Endodermal cell (in vitro differentiated cells): ENCODE measurements around the gene MRPL49. TPM values are rescaled to one million over a fixed set of nuclear protein-coding genes. Genes with fewer than 3 reads are reported as not detected.

ENCODE experiments used
- DNase-seq: peaks from one replicate; pipeline ENCODE4 v3.0.0-alpha.2; 2017
- H3K27ac ChIP-seq: 2 replicates; pipeline ENCODE4 v1.5.1; 2013; ENCODE audit warnings: mild to moderate bottlenecking, low read depth, low read length, moderate library complexity
- H3K27me3 ChIP-seq: 2 replicates; pipeline ENCODE4 v1.6.1; 2013; ENCODE audit warnings: mild to moderate bottlenecking, low read length, moderate library complexity; ENCODE audit not compliant: insufficient read depth, control insufficient read depth, poor library complexity, severe bottlenecking
- H3K36me3 ChIP-seq: 2 replicates; pipeline ENCODE4 v1.7.0; 2013; ENCODE audit warnings: mild to moderate bottlenecking, low read length, moderate library complexity; ENCODE audit not compliant: control insufficient read depth, insufficient read depth
- H3K4me1 ChIP-seq: one replicate; pipeline ENCODE4 v1.7.0; 2013; ENCODE audit warnings: low read length; ENCODE audit not compliant: control insufficient read depth, insufficient read depth
- H3K4me3 ChIP-seq: 2 replicates; pipeline ENCODE4 v1.5.1; 2013; ENCODE audit warnings: mild to moderate bottlenecking, low read length, moderate library complexity
- H3K9ac ChIP-seq: 2 replicates; pipeline ENCODE4 v1.6.1; 2013; ENCODE audit warnings: mild to moderate bottlenecking, low read length, moderate library complexity; ENCODE audit not compliant: poor library complexity, severe bottlenecking; ENCODE audit errors: extremely low read depth
- H3K9me3 ChIP-seq: 2 replicates; pipeline ENCODE4 v1.6.1; 2013; ENCODE audit warnings: mild to moderate bottlenecking, low read length, moderate library complexity; ENCODE audit not compliant: control insufficient read depth
- H3K27ac Mint-ChIP-seq: 2 replicates; pipeline ENCODE4 v1.8.0; 2020; ENCODE audit warnings: mixed read lengths
- H3K27me3 Mint-ChIP-seq: 2 replicates; pipeline ENCODE4 v1.8.0; 2021; ENCODE audit warnings: mild to moderate bottlenecking, mixed read lengths; ENCODE audit not compliant: insufficient read depth
- H3K36me3 Mint-ChIP-seq: 2 replicates; pipeline ENCODE4 v1.8.0; 2020; ENCODE audit warnings: low read depth, mixed read lengths
- H3K4me1 Mint-ChIP-seq: 2 replicates; pipeline ENCODE4 v1.8.0; 2020; ENCODE audit warnings: mixed read lengths
- H3K4me3 Mint-ChIP-seq: 2 replicates; pipeline ENCODE4 v1.8.0; 2020; ENCODE audit warnings: mild to moderate bottlenecking, moderate library complexity, mixed read lengths
- H3K9me3 Mint-ChIP-seq: 2 replicates; pipeline ENCODE4 v1.8.0; 2020; ENCODE audit warnings: mild to moderate bottlenecking, mixed read lengths
- CTCF ChIP-seq: fragments of 200-600 bp; sonication (generic); conservative IDR thresholded peaks from 2 replicates; pipeline ENCODE4 v1.5.0; 2021; ENCODE audit warnings: antibody characterized with exemption, mild to moderate bottlenecking
- WGBS, 2 experiments: methylation state at CpG; one replicate each; pipeline versions ENCODE4 v1.1.5 to v1.1.7; 2013; ENCODE audit warnings: missing lambda C conversion rate in 2 of 2, mixed read lengths in 1 of 2; ENCODE audit not compliant: insufficient coverage in 1 of 2, insufficient read length in 1 of 2; 5-methylcytosine and 5-hydroxymethylcytosine counted together
- total RNA-seq, 2 donors: library from RNA; stranded (reverse); fragmentation: NEBNext Ultra II Directional in 1 of 2; extraction: Animal tissue kit (Norgen Biotek cat#: 25700) in 1 of 2; gene quantifications; 2 replicates in 1 of 2; 3 replicates in 1 of 2; pipeline ENCODE4 v1.2.1, GENCODE V29; 2021

The MRPL49 gene
- total RNA-seq, 2 donors from 2014 or later = 53.9 to 56.6 TPM

GRCh38 chr11:65151331-65151899 lies 29.3 kb downstream of the MRPL49 start:
- H3K27ac Mint-ChIP-seq = no peak overlapping the region

GRCh38 chr11:65152122-65152521 lies 30.0 kb downstream of the MRPL49 start:
- WGBS, 2 experiments = 91 to 93% methylated on average over 1 to 2 of the region's 2 CpGs
- Mint-ChIP-seq H3K27ac (no peak overlapping the region), H3K9me3 (peaks cover 5% of the 10 kb centered on the region), H3K36me3 (no peaks in the 10 kb centered on the region), H3K4me1 (no peaks in the 10 kb centered on the region), H3K4me3 (no peak overlapping the region), H3K27me3 (peaks cover 21% of the 10 kb centered on the region)
- Histone ChIP-seq H3K9ac (no peak overlapping the region), H3K27ac (no peak overlapping the region), H3K36me3 (no peaks in the 10 kb centered on the region), H3K9me3 (peaks cover 5% of the 10 kb centered on the region), H3K27me3 (no peaks in the 10 kb centered on the region), H3K4me3 (no peak overlapping the region), H3K4me1 (no peaks in the 10 kb centered on the region)
- no peak for DNase-seq
- TF ChIP-seq CTCF = no peak

More at GRCh38 chr11:65151331-65151899, 29.3 kb downstream of the MRPL49 start:
- no peaks in the 10 kb centered on the region for H3K4me1 ChIP-seq
- H3K36me3 ChIP-seq = no peaks in the 10 kb centered on the region
- DNase-seq = peak; percentile 7
- H3K9ac ChIP-seq = no peak overlapping the region
- H3K27me3 ChIP-seq = no peaks in the 10 kb centered on the region
- Mint-ChIP-seq H3K36me3 (no peaks in the 10 kb centered on the region), H3K27me3 (peaks cover 21% of the 10 kb centered on the region), H3K4me1 (no peaks in the 10 kb centered on the region), H3K9me3 (peaks cover 6% of the 10 kb centered on the region), H3K4me3 (no peak overlapping the region)
- no peak for TF ChIP-seq CTCF
- H3K4me3 ChIP-seq = no peak overlapping the region
- WGBS, 2 experiments = 90 to 100% methylated on average over 3 of the region's 3 CpGs
- H3K9me3 ChIP-seq = peaks cover 12% of the 10 kb centered on the region
- no peak overlapping the region for H3K27ac ChIP-seq

GRCh38 chr11:65156256-65156655 lies 34.1 kb downstream of the MRPL49 start:
- H3K9ac ChIP-seq = no peak overlapping the region
- no peaks in the 10 kb centered on the region for H3K36me3 ChIP-seq
- Mint-ChIP-seq H3K4me1 (no peaks in the 10 kb centered on the region), H3K4me3 (no peak overlapping the region), H3K36me3 (no peaks in the 10 kb centered on the region), H3K9me3 (no peaks in the 10 kb centered on the region), H3K27ac (no peak overlapping the region), H3K27me3 (peaks cover 17% of the 10 kb centered on the region)
- WGBS, 2 experiments = 95 to 100% methylated on average over 3 of the region's 3 CpGs
- H3K27me3 ChIP-seq = no peaks in the 10 kb centered on the region
- H3K27ac ChIP-seq = no peak overlapping the region
- no peak overlapping the region for H3K4me3 ChIP-seq
- no peaks in the 10 kb centered on the region for H3K4me1 ChIP-seq
- DNase-seq = no peak
- no peaks in the 10 kb centered on the region for H3K9me3 ChIP-seq
- TF ChIP-seq CTCF = no peak
